AG09309 (cell line): ENCODE data around the gene HOXC9.
A peak's percentile ranks its signal among the peaks of the same experiment; 100 is the strongest.

Experiments used
- DNase-seq: peaks from one replicate; pipeline ENCODE4 v3.0.0-alpha.2; 2010; ENCODE audit warnings: low read depth
- H3K4me3 ChIP-seq: 2 replicates; pipeline ENCODE4 v1.5.1; 2011; ENCODE audit warnings: mild to moderate bottlenecking, low read depth, low read length, moderate library complexity; ENCODE audit not compliant: control insufficient read depth
- CTCF ChIP-seq: IDR thresholded peaks from 2 replicates; pipeline ENCODE4 v1.5.1; 2011; ENCODE audit warnings: mild to moderate bottlenecking, low read depth, low read length, inconsistent platforms; ENCODE audit not compliant: insufficient read depth, control insufficient read depth; ENCODE audit errors: missing control alignments

The HOXC9 gene

DNA sequence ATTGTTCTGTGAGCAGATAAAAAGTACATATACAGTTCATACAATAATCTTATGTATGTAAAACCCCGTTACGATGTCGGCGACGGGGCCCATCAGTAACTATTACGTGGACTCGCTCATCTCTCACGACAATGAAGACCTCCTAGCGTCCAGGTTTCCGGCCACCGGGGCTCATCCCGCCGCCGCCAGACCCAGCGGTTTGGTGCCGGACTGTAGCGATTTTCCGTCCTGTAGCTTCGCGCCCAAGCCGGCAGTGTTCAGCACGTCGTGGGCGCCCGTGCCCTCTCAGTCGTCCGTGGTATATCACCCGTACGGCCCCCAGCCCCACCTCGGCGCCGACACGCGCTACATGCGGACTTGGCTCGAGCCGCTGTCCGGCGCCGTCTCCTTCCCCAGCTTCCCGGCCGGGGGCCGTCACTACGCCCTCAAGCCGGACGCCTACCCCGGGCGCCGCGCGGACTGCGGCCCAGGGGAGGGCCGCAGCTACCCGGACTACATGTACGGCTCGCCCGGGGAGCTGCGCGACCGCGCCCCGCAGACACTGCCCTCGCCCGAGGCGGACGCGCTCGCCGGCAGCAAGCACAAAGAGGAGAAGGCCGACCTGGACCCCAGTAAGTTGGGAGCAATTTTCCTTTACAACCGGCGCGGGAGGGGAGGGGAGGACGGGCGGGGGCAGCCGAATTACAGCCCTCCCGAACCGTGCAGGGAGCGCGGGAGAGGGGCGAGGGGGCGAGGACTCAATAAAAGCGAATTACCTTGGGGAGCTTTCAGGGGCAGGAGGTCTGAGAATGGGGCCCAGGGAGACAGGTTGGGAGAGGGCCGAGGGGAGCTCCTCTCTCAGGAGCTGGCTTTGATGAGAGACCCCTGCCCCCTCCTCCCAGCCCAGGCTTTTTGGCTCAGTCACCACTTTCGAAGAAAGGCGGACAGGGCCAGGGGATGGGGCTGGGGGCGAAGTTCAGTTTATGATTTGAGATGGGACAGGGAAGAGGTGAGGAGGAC, at the start of gene HOXC9:
Gene HOXC9, plus strand, starts transcription at position 46 of the 999 bp plus-strand sequence. Its CDS starts 28 bp downstream, at position 74.
- H3K4me3 ChIP-seq, result peak within 1 kb of the TSS; percentile 86
- TF ChIP-seq CTCF, result no peak
- DNase-seq, result no peak

DNA sequence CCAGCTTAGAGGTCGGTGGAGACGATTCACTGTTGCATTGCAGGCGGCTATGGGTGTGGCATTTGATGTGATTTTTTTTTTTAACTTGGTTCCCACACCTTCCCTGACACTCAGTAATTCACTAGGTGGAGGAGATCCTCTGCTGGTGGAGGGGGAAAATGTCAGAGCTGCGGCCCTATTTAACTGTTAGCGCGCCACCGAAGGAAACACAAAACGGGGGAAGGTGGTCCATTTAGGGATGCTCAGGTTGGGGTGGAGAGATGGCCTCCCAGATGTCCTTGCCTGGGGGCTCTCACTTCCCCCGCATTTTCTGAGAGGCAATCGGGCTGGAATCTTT, 49.6 kb upstream of the HOXC9 start:
- no peak for DNase-seq
- TF ChIP-seq CTCF, result no peak
- no peak overlapping the region for H3K4me3 ChIP-seq

DNA sequence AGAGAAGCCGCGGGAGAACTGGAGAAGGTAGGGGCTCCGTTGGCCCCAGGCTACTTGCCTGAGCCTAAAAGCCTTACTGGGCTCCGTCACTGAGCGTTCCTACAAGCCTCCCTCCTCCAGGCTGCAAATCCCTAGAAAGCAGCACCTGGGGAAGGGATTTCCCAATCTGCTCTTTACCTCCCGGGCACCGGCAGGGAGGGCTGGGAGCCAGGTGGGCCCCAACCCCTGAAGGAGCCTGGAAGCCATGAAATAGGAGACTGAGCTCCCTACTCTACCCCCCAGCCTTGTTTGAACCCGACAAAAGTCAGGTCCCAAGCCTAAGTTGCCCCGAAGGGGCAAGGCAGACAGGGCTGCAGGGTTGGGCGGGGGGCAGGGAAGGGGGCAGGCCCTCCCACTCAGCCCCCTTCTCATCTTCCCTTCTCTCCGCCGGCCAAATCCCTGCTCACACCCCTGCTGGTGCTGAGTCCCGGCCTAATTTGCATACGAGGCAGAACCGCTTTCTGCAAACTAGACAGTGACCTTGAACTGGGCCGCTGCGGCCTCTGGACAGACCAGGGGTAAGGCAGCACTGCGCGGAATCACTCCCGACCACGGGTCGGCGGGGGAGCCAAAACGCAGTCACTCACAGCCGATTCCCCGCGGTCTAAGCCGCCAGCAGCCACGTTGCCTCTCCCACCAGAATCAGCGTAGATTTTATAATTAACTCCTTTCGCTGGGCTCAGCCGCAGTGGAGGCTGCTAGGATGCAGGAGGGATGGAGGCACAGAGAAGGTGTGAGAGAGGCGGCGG, 49.0 kb upstream of the HOXC9 start:
- no peak overlapping the region for H3K4me3 ChIP-seq
- DNase-seq, result no peak
- no peak for TF ChIP-seq CTCF

DNA sequence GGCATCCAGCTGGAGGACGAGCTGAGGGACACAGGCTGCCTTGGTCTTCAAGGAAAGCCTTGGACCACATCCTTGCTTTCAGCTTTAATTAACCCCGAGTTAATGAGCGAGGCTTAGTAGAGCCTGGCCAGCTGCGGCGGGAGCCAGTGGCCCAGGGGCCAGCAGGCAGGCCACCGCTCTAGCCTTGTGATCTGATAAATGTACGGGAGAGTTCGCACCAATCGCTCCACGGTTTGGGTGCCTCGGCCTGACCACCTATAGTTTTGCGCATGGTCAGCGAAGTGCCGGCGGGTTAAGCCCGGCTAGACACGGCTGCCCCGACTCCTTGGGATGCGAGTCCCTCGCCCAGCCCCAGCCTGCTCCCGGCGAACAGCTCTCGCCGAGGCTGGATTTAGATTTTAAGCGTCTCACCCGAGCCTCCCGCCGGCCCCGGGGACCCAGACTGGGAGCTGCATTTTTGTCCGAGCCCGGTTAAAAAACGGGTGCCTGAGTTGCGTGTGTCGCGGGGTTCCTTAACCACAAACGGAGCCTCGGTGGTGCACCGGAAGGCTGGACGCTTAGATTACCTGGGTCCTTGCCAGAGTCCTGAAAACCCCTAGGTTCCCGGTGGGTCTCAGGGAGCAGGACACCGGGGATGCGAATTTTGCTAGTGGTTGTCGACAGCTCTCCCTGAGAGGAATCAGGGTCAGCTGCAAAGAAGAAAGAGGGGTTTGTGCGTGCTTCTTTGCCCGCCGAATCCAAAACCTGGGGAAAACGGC, 48.2 kb upstream of the HOXC9 start:
- DNase-seq, result no peak
- TF ChIP-seq CTCF, result no peak
- no peak overlapping the region for H3K4me3 ChIP-seq

GRCh38 chr12:53952335-53952694, 47.6 kb upstream of the HOXC9 start:
- DNase-seq, result no peak
- no peak overlapping the region for H3K4me3 ChIP-seq
- no peak for TF ChIP-seq CTCF
